Measurements from ENCODE around the gene CALHM5. TPM values are rescaled to one million over a fixed set of nuclear protein-coding genes. Genes with fewer than 3 reads are reported as not detected.

Gene CALHM5
- polyA plus RNA-seq, 1 donor = 2.6 TPM

Other genes starting within 250 kb of the CALHM5 start
- gene TSPYL1, start 231.7 kb upstream of the CALHM5 start, polyA plus RNA-seq (ENCODE audit: insufficient read length) = 103 TPM
- gene DSE, start 140.7 kb upstream of the CALHM5 start, polyA plus RNA-seq (ENCODE audit: insufficient read length) = 45.5 TPM
- 3.6 TPM for gene CALHM6, start 50.3 kb upstream of the CALHM5 start, polyA plus RNA-seq (ENCODE audit: insufficient read length)
- 0.53 TPM for gene TRAPPC3L, start 34.0 kb downstream of the CALHM5 start, polyA plus RNA-seq (ENCODE audit: insufficient read length)
- gene CALHM4, start 42.1 kb downstream of the CALHM5 start, polyA plus RNA-seq (ENCODE audit: insufficient read length) = 1.4 TPM
- gene RWDD1, start 59.9 kb downstream of the CALHM5 start, polyA plus RNA-seq (ENCODE audit: insufficient read length) = 82.8 TPM
- 4.2 TPM for gene RSPH4A, start 104.8 kb downstream of the CALHM5 start, polyA plus RNA-seq (ENCODE audit: insufficient read length)
- 17.0 TPM for gene ZUP1, start 157.1 kb downstream of the CALHM5 start, polyA plus RNA-seq (ENCODE audit: insufficient read length)
- 22.6 TPM for gene KPNA5, start 169.6 kb downstream of the CALHM5 start, polyA plus RNA-seq (ENCODE audit: insufficient read length)